OCI-LY3 (cell line): ENCODE measurements around the gene ARHGAP29.

Experiments
- CTCF ChIP-seq: fragments of 200-600, 300-600 bp; sonication (generic); IDR thresholded peaks from 2 replicates; pipeline ENCODE4 v1.5.1; 2014; ENCODE audit warnings: antibody characterized with exemption, low read length, low read depth
- EZH2phosphoT487 ChIP-seq: fragments of 200-600 bp; shearing (Covaris generic); IDR thresholded peaks from 2 replicates; pipeline ENCODE4 v1.6.1; 2018; ENCODE audit warnings: antibody characterized with exemption, mixed run types, low read depth

- no peak for TF ChIP-seq CTCF
- TF ChIP-seq EZH2phosphoT487, result no peak
Observed at GRCh38 chr1:94248956-94249688, 11.7 kb upstream of the ARHGAP29 start.
